Keratinocyte (primary cell): ENCODE measurements around the gene LRRC7. TPM values are rescaled to one million over a fixed set of nuclear protein-coding genes. Genes with fewer than 3 reads are reported as not detected.
A peak's percentile ranks its signal among the peaks of the same experiment; 100 is the strongest.

ENCODE experiments used
- DNase-seq: peaks from one replicate; pipeline ENCODE4 v3.0.0-alpha.2; 2011; ENCODE audit warnings: low read depth, missing footprints, low spot score
- FAIRE-seq: peaks from 2 replicates; lab custom pipeline; 2011; peaks lifted over from hg19 to GRCh38; lab: Jason Lieb, UNC
- H2AFZ ChIP-seq: 2 replicates; pipeline ENCODE4 v1.6.0; 2012; ENCODE audit warnings: low read length, control low read depth, inconsistent platforms; ENCODE audit not compliant: control insufficient read depth
- H3K27ac ChIP-seq: 2 replicates; pipeline ENCODE4 v1.5.1; 2011; ENCODE audit warnings: low read length; ENCODE audit not compliant: control insufficient read depth, insufficient read depth
- H3K27me3 ChIP-seq: 3 replicates; pipeline ENCODE4 v1.6.0; 2011; ENCODE audit warnings: low read length; ENCODE audit not compliant: control insufficient read depth, insufficient read depth; ENCODE audit errors: extremely low read depth
- H3K36me3 ChIP-seq, 2 experiments: 2 replicates in 1 of 2; 3 replicates in 1 of 2; pipeline ENCODE4 v1.5.1; 2011; ENCODE audit warnings: low read length in 2 of 2, mild to moderate bottlenecking in 1 of 2; ENCODE audit not compliant: control insufficient read depth in 2 of 2, insufficient read depth in 2 of 2; ENCODE audit errors: extremely low read depth in 1 of 2
- H3K4me1 ChIP-seq: 3 replicates; pipeline ENCODE4 v1.5.1; 2011; ENCODE audit warnings: low read length; ENCODE audit not compliant: control insufficient read depth, insufficient read depth; ENCODE audit errors: extremely low read depth
- H3K4me2 ChIP-seq: 3 replicates; pipeline ENCODE4 v1.6.0; 2011; ENCODE audit warnings: low read depth, low read length; ENCODE audit not compliant: control insufficient read depth, insufficient read depth; ENCODE audit errors: extremely low read depth
- H3K4me3 ChIP-seq, 3 experiments: fragments of 200-600 bp in 1 of 3; sonication (generic) in 1 of 3; 2 replicates in 2 of 3; 3 replicates in 1 of 3; pipeline ENCODE4 v1.5.1; 2011 to 2016; ENCODE audit warnings: low read length in 3 of 3, mild to moderate bottlenecking in 3 of 3, control low read depth in 2 of 3, inconsistent platforms in 1 of 3, low read depth in 1 of 3, mixed read lengths in 1 of 3, mixed run types in 1 of 3, moderate library complexity in 1 of 3; ENCODE audit not compliant: control insufficient read depth in 2 of 3, insufficient read depth in 2 of 3; ENCODE audit errors: extremely low read depth in 1 of 3
- H3K79me2 ChIP-seq: 2 replicates; pipeline ENCODE4 v1.6.0; 2012; ENCODE audit warnings: low read length; ENCODE audit not compliant: control insufficient read depth, insufficient read depth
- H3K9ac ChIP-seq: 3 replicates; pipeline ENCODE4 v1.6.0; 2011; ENCODE audit warnings: low read length; ENCODE audit not compliant: control insufficient read depth, insufficient read depth; ENCODE audit errors: extremely low read depth
- H3K9me1 ChIP-seq: 3 replicates; pipeline ENCODE4 v1.6.0; 2011; ENCODE audit warnings: low read length; ENCODE audit not compliant: control insufficient read depth, insufficient read depth; ENCODE audit errors: extremely low read depth
- H3K9me3 ChIP-seq: 2 replicates; pipeline ENCODE4 v1.5.1; 2012; ENCODE audit warnings: low read depth, low read length; ENCODE audit not compliant: control insufficient read depth
- H4K20me1 ChIP-seq: 3 replicates; pipeline ENCODE4 v1.6.0; 2011; ENCODE audit warnings: low read length; ENCODE audit not compliant: control insufficient read depth, insufficient read depth; ENCODE audit errors: extremely low read depth
- CTCF ChIP-seq, 3 experiments: IDR thresholded peaks in 1 of 3; conservative IDR thresholded peaks in 1 of 3; optimal IDR thresholded peaks in 1 of 3; 2 replicates in 2 of 3; 3 replicates in 1 of 3; pipeline versions ENCODE3 to v1.5.1; 2011; ENCODE audit warnings: low read length in 3 of 3, mild to moderate bottlenecking in 3 of 3, moderate library complexity in 2 of 3, control low read depth in 1 of 3, inconsistent platforms in 1 of 3; ENCODE audit not compliant: insufficient read depth in 2 of 3; ENCODE audit errors: extremely low read depth in 1 of 3
- EZH2 ChIP-seq: IDR thresholded peaks from one replicate; pipeline ENCODE4 v1.6.1; 2012; ENCODE audit warnings: inconsistent platforms, mild to moderate bottlenecking, low read length, moderate library complexity
- dilution Hi-C: fragments of 300-500 bp; cut with MboI; formaldehyde crosslinking; loops from one replicate; pipeline ENCODE4 v1.7.0; 2020; ENCODE audit warnings: low sequenced_read_pairs; ENCODE audit not compliant: extremely low pct_ligation_motif_present
- polyA minus RNA-seq, 3 experiments: library from RNA; depleted of rRNA, polyadenylated mRNA; stranded (reverse); fragments of >200 nt; gene quantifications; 1 replicate in 1 of 3; 2 replicates in 1 of 3; 3 replicates in 1 of 3; pipeline ENCODE4 v1.2.3, GENCODE V29; 2011
- polyA plus RNA-seq, 5 experiments: library from polyadenylated mRNA; depleted of rRNA in 3 of 5; stranded (reverse) in 3 of 5; stranded (forward) in 1 of 5; unstranded in 1 of 5; fragments of >200 nt; gene quantifications; 1 replicate in 1 of 5; 2 replicates in 3 of 5; 3 replicates in 1 of 5; pipeline versions ENCODE4 v1.2.1 to v1.2.3, GENCODE V29; 2011 to 2012; ENCODE audit warnings: missing spikeins in 2 of 5, low read depth in 1 of 5, low replicate concordance in 1 of 5

The LRRC7 gene
- polyA plus RNA-seq, result 0.28 to 0.35 TPM (median 0.33 TPM) in 3 replicates
- polyA plus RNA-seq (2011; ENCODE audit: low read depth), result not detected
- 0.14 and 0.28 TPM in 2 replicates for polyA plus RNA-seq (2011; cell fraction: cytosol; rRNA removed)
- polyA plus RNA-seq (2011; cell fraction: nucleus; rRNA removed), result 0.36 and 0.96 TPM in 2 replicates
- polyA plus RNA-seq (2012; ENCODE audit: low replicate concordance), result 0.08 and 0.31 TPM in 2 replicates
- 0.07 to 0.49 TPM (median 0.29 TPM) in 3 replicates for polyA minus RNA-seq
- not detected for polyA minus RNA-seq (2011; cell fraction: cytosol; rRNA and poly(A)+ RNA removed)
- 0.84 and 1.8 TPM in 2 replicates for polyA minus RNA-seq (2011; cell fraction: nucleus; rRNA and poly(A)+ RNA removed)

- Histone ChIP-seq H4K20me1 (no peaks in the 10 kb centered on the region), H3K9ac (peak within 1 kb of the TSS; percentile 41), H3K79me2 (no peaks in the 10 kb centered on the region), H3K4me3 (peak within 1 kb of the TSS; percentile 51 to 70 (median 52)), H2AFZ (peak within 1 kb of the TSS; percentile 92), H3K9me3 (no peaks in the 10 kb centered on the region), H3K4me2 (peak within 1 kb of the TSS; percentile 91), H3K4me1 (peaks cover 15% of the 10 kb centered on the region), H3K27ac (no peak within 1 kb of the TSS), H3K27me3 (peaks cover 18% of the 10 kb centered on the region), H3K36me3 (no peaks in the 10 kb centered on the region), H3K9me1 (no peaks in the 10 kb centered on the region)
- DNase-seq (no peak), FAIRE-seq (no peak)
- dilution Hi-C loops, result no loop called here
- no peak for TF ChIP-seq CTCF (optimal IDR thresholded peaks at IDR 0.05 in 1 of 3, IDR thresholded peaks at IDR 0.05 in 1 of 3, conservative IDR thresholded peaks at IDR 0.05 in 1 of 3; ENCODE audit: extremely low read depth in 1 of 3, insufficient read depth in 2 of 3, low read length in 3 of 3)
- TF ChIP-seq EZH2, result peak; percentile 12
Observed at GRCh38 chr1:69567652-69568420, at the start of gene LRRC7. LRRC7 (plus strand) TSS chr1:69567922; CDS start chr1:69568640, 718 bp downstream.

GRCh38 chr1:69519006-69519405 is 48.7 kb upstream of the LRRC7 start:
- DNase-seq (no peak), FAIRE-seq (no peak)
- Histone ChIP-seq H3K27me3 (no peaks in the 10 kb centered on the region), H3K36me3 (no peaks in the 10 kb centered on the region), H3K9me3 (no peaks in the 10 kb centered on the region), H3K4me3 (no peak overlapping the region), H3K9me1 (no peaks in the 10 kb centered on the region), H3K4me2 (no peak overlapping the region), H2AFZ (no peak overlapping the region), H3K27ac (no peak overlapping the region), H3K79me2 (no peaks in the 10 kb centered on the region), H4K20me1 (no peaks in the 10 kb centered on the region), H3K4me1 (peaks cover 15% of the 10 kb centered on the region), H3K9ac (no peak overlapping the region)
- dilution Hi-C loops, result no loop called here
- no peak for TF ChIP-seq CTCF (optimal IDR thresholded peaks at IDR 0.05 in 1 of 3, IDR thresholded peaks at IDR 0.05 in 1 of 3, conservative IDR thresholded peaks at IDR 0.05 in 1 of 3; ENCODE audit: extremely low read depth in 1 of 3, insufficient read depth in 2 of 3, low read length in 3 of 3)
- TF ChIP-seq EZH2, result no peak
